Measurements from ENCODE around the gene PHF3. TPM values are rescaled to one million over a fixed set of nuclear protein-coding genes. Genes with fewer than 3 reads are reported as not detected.

Gene PHF3
- total RNA-seq, 4 donors from 2014 or later = 60.0 to 98.1 (median 79.8) TPM

DNA sequence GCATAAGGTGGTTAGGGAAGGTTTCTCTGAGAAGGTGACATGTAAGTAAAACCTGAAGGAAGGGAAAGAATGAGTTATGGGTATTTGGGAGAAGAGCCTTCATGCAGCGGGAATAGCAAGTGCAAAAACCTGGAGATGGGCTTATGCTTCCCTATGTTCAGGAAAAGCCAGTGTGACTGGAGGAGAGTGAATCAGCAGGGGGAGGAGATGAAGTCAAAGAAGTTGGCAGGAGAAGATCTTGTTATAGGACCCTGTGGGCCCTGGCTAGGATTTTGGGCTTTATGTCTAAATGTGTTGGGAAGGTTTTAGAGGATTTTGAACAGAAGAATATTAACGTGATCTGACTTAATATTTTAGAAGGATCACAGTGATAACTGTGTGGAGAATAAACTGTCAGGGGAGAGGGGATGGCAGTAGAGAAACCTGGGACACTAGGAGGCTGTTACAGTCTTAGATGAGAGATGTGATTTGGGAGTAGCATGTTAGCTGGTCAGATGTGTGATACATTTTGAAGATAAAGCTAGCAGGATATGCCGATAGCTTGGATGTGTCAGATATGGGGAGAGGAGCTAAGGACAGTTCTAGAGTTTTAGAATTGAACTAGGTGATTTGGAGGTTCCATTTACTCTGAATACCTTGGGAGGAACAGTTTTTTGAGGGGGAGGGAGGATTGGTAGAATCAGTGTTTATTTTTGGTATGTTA is 41.0 kb downstream of the PHF3 start:
- no peak for ATAC-seq
- H3K4me1 ChIP-seq = peaks cover 8 to 54% (median 9%) of the 10 kb centered on the region in 3 donors
- no peak overlapping the region for H3K27ac ChIP-seq

GRCh38 chr6:63677282-63677681 is 41.7 kb downstream of the PHF3 start:
- no peak for TF ChIP-seq EP300 (IDR thresholded peaks at IDR 0.05)
- TF ChIP-seq POLR2AphosphoS5 (IDR thresholded peaks at IDR 0.05) = peak; percentile 38
- WGBS, 2 donors (ENCODE audit: low coverage in 1 of 2) = 50 to 80% methylated on average over 1 of the region's 1 CpG
- H3K36me3 ChIP-seq = peaks cover 0 to 6% of the 10 kb centered on the region in 2 donors
- H3K27ac ChIP-seq = peak overlapping the region in 1 of 4 donors; percentile 6
- no peaks in the 10 kb centered on the region for H3K9me3 ChIP-seq
- no peak for ATAC-seq
- H3K4me1 ChIP-seq = peaks cover 8 to 59% (median 9%) of the 10 kb centered on the region in 3 donors
- H3K4me3 ChIP-seq = no peak overlapping the region
- no peaks in the 10 kb centered on the region for H3K27me3 ChIP-seq

More for the DNA sequence above, 41.0 kb downstream of the PHF3 start:
- WGBS, 2 donors (ENCODE audit: low coverage in 1 of 2) = 88 to 90% methylated on average over 3 of the region's 3 CpGs
- Histone ChIP-seq H3K36me3 (peaks cover 0 to 6% of the 10 kb centered on the region in 2 donors), H3K27me3 (no peaks in the 10 kb centered on the region), H3K9me3 (no peaks in the 10 kb centered on the region), H3K4me3 (no peak overlapping the region)
- no peak for TF ChIP-seq POLR2AphosphoS5 (IDR thresholded peaks at IDR 0.05)
- TF ChIP-seq POLR2A (IDR thresholded peaks at IDR 0.05) = no peak
- TF ChIP-seq CTCF (IDR thresholded peaks at IDR 0.05) = no peak
- TF ChIP-seq EP300 (IDR thresholded peaks at IDR 0.05) = no peak

GRCh38 chr6:63683071-63683603 is 47.5 kb downstream of the PHF3 start:
- TF ChIP-seq EP300 (IDR thresholded peaks at IDR 0.05) (no peak), POLR2A (IDR thresholded peaks at IDR 0.05) (no peak), POLR2AphosphoS5 (IDR thresholded peaks at IDR 0.05) (no peak), CTCF (IDR thresholded peaks at IDR 0.05) (no peak)
- Histone ChIP-seq H3K36me3 (peaks cover 0 to 27% of the 10 kb centered on the region in 2 donors), H3K9me3 (no peaks in the 10 kb centered on the region), H3K27ac (no peak overlapping the region), H3K27me3 (no peaks in the 10 kb centered on the region), H3K4me3 (no peak overlapping the region), H3K4me1 (peaks cover 0 to 22% (median 0%) of the 10 kb centered on the region in 3 donors)
- ATAC-seq = no peak
- WGBS, 2 donors (ENCODE audit: low coverage in 1 of 2) = 79 to 92% methylated on average over 1 of the region's 1 CpG

- TF ChIP-seq CTCF (IDR thresholded peaks at IDR 0.05) (no peak), POLR2AphosphoS5 (IDR thresholded peaks at IDR 0.05) (no peak), EP300 (IDR thresholded peaks at IDR 0.05) (no peak), POLR2A (IDR thresholded peaks at IDR 0.05) (no peak)
- Histone ChIP-seq H3K4me3 (no peak overlapping the region), H3K9me3 (no peaks in the 10 kb centered on the region), H3K36me3 (peaks cover 0 to 24% of the 10 kb centered on the region in 2 donors), H3K27ac (no peak overlapping the region), H3K27me3 (no peaks in the 10 kb centered on the region), H3K4me1 (peaks cover 0 to 11% (median 0%) of the 10 kb centered on the region in 3 donors)
- ATAC-seq = no peak
- WGBS, 2 donors (ENCODE audit: low coverage in 1 of 2) = 76 to 92% methylated on average over 4 of the region's 4 CpGs
These were observed 50.1 kb downstream of the PHF3 start for GRCh38 chr6:63685446-63686379.

DNA sequence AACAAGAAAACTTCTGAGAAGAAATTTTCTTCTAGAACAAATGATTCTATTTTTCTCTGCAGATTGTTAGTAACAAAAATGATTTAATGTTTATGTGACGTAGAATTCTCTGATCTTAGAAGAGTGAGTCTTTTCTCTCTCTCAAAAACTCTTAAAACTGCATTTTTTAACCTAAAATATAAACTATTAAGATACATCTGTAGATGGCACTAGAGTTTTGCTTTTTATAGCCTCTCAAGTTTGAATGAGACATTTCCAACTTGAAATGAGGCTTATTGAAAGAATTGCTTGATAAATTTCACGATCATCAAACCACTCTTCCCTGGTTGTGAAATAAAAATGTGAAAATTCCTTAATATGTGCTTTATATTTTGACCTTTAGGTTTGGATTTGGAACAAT is 53.8 kb downstream of the PHF3 start:
- H3K36me3 ChIP-seq = peaks cover 0 to 16% of the 10 kb centered on the region in 2 donors
- no peak for TF ChIP-seq POLR2A (IDR thresholded peaks at IDR 0.05)
- no peak for TF ChIP-seq CTCF (IDR thresholded peaks at IDR 0.05)
- TF ChIP-seq EP300 (IDR thresholded peaks at IDR 0.05) = no peak
- no peak for TF ChIP-seq POLR2AphosphoS5 (IDR thresholded peaks at IDR 0.05)
- no peaks in the 10 kb centered on the region for H3K27me3 ChIP-seq
- H3K27ac ChIP-seq = no peak overlapping the region
- no peaks in the 10 kb centered on the region for H3K4me1 ChIP-seq
- H3K9me3 ChIP-seq = no peaks in the 10 kb centered on the region
- no peak for ATAC-seq
- H3K4me3 ChIP-seq = no peak overlapping the region
- 77 to 87% methylated on average over 2 of the region's 2 CpGs for WGBS, 2 donors (ENCODE audit: low coverage in 1 of 2)

Measured in gastroesophageal sphincter (tissue), 4 donors.